CD4-positive, alpha-beta T cell (primary cell): ENCODE results near the gene PSEN1. TPM values are rescaled to one million over a fixed set of nuclear protein-coding genes. Genes with fewer than 3 reads are reported as not detected.

Experiments used
- ATAC-seq: fragments of 200-7000 bp; cut with Tn5 transposase; one replicate; pipeline ENCODE4 v1.10.0; 2022; ENCODE audit warnings: mild to moderate bottlenecking; ENCODE audit not compliant: poor library complexity
- CTCF ChIA-PET: fragments of 350-600 bp; sonication (Branson Sonifier 250); formaldehyde crosslinking; loops from one replicate; lab custom pipeline; 2021; ENCODE audit warnings: antibody characterized with exemption, inconsistent platforms; lab: Charles Lee
- POLR2A ChIA-PET: fragments of 350-600 bp; sonication (Branson Sonifier 250); formaldehyde crosslinking; loops from one replicate; lab custom pipeline; 2021; ENCODE audit warnings: antibody characterized with exemption, inconsistent platforms; lab: Charles Lee
- DNase-seq, 14 experiments: peaks; one replicate each; pipeline ENCODE4 v3.0.0-alpha.2; 2013 to 2020; ENCODE audit warnings: mixed read lengths in 2 of 14
- H3K27ac ChIP-seq, 2 donors: one replicate each; pipeline versions ENCODE4 v1.5.1 to v1.7.0; 2013; ENCODE audit warnings: low read length in 2 of 2, low read depth in 1 of 2, mild to moderate bottlenecking in 1 of 2
- H3K27me3 ChIP-seq, 2 experiments: 1 replicate in 1 of 2; 2 replicates in 1 of 2; pipeline versions ENCODE4 v1.6.1 to v1.7.0; 2013; ENCODE audit warnings: low read length in 2 of 2, control low read depth in 1 of 2, mild to moderate bottlenecking in 1 of 2, moderate library complexity in 1 of 2; ENCODE audit not compliant: insufficient read depth in 2 of 2, control insufficient read depth in 1 of 2
- H3K36me3 ChIP-seq: one replicate; pipeline ENCODE4 v1.6.1; 2013; ENCODE audit warnings: low read length, control low read depth; ENCODE audit not compliant: insufficient read depth
- H3K4me1 ChIP-seq: one replicate; pipeline ENCODE4 v1.6.1; 2013; ENCODE audit warnings: low read length, control low read depth; ENCODE audit not compliant: insufficient read depth
- H3K4me3 ChIP-seq: one replicate; pipeline ENCODE4 v1.5.1; 2013; ENCODE audit warnings: mild to moderate bottlenecking, low read length, moderate library complexity
- H3K9me3 ChIP-seq, 2 experiments: 1 replicate in 1 of 2; 2 replicates in 1 of 2; pipeline versions ENCODE4 v1.6.1 to v1.7.0; 2013; ENCODE audit warnings: low read length in 2 of 2, mild to moderate bottlenecking in 2 of 2, control low read depth in 1 of 2, moderate library complexity in 1 of 2; ENCODE audit not compliant: control insufficient read depth in 1 of 2, insufficient read depth in 1 of 2
- H3K27ac Mint-ChIP-seq: one replicate; pipeline ENCODE4 v1.8.0; 2020; ENCODE audit warnings: mixed read lengths
- H3K27me3 Mint-ChIP-seq: one replicate; pipeline ENCODE4 v1.8.0; 2021; ENCODE audit warnings: mixed read lengths
- H3K36me3 Mint-ChIP-seq: one replicate; pipeline ENCODE4 v1.8.0; 2021; ENCODE audit warnings: low read depth, mixed read lengths
- H3K4me1 Mint-ChIP-seq: one replicate; pipeline ENCODE4 v1.8.0; 2021; ENCODE audit warnings: low read depth, mixed read lengths
- H3K4me3 Mint-ChIP-seq: one replicate; pipeline ENCODE4 v1.8.0; 2020; ENCODE audit warnings: mild to moderate bottlenecking, mixed read lengths
- H3K9me3 Mint-ChIP-seq: one replicate; pipeline ENCODE4 v1.8.0; 2020; ENCODE audit warnings: mixed read lengths
- intact Hi-C, 2 experiments: fragments of 100-400 bp; cut with DNase I in 1 of 2; cut with micrococcal nuclease in 1 of 2; formaldehyde crosslinking; loops; one replicate each; pipeline versions ENCODE4 v1.15.1 to v1.9.0; 2023 to 2025; cut with DNase I, micrococcal nuclease
- total RNA-seq, 174 experiments: library from RNA in 2 of 174; stranded (reverse) in 2 of 174; gene quantifications; one replicate each; pipeline ENCODE4 v1.2.3 and lab custom pipeline; 2021 to 2026
- TF ChIP-seq, protein P1 (sequence below): fragments of 200-600 bp; IDR thresholded peaks from one replicate; pipeline ENCODE4 v1.8.0; 2022; ENCODE audit warnings: antibody characterized with exemption, mild to moderate bottlenecking

PSEN1 gene
- total RNA-seq, 2 experiments from 2014 or later, result 27.1 to 28.3 TPM

DNA sequence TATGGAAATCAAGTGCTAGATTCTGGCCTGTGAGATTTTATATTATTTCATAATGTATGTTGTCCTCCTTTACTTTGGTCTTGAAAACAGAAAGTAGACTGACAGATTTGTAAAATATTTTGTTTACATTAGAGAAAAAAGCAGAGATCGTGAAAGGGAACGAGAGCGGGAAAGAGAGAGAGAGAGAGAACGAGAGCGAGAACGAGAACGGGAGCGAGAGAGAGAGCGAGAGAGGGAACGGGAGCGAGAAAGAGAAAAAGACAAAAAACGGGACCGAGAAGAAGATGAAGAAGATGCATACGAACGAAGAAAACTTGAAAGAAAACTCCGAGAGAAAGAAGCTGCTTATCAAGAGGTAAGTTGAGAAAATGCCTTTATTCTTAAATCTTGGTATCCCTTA is 30.6 kb upstream of the PSEN1 start:
- no peaks in the 10 kb centered on the region for H3K9me3 Mint-ChIP-seq
- peaks cover 94% of the 10 kb centered on the region for H3K36me3 ChIP-seq
- H3K4me1 Mint-ChIP-seq, result peaks cover 3% of the 10 kb centered on the region
- no peaks in the 10 kb centered on the region for H3K27me3 ChIP-seq
- H3K27ac ChIP-seq, result no peak overlapping the region
- intact Hi-C loops, result no loop called here
- ATAC-seq (no peak), DNase-seq (no peak)
- H3K36me3 Mint-ChIP-seq, result peaks cover 93% of the 10 kb centered on the region
- ChIA-PET CTCF (no interaction called here), POLR2A (no interaction called here)
- no peak overlapping the region for H3K4me3 Mint-ChIP-seq
- no peaks in the 10 kb centered on the region for H3K27me3 Mint-ChIP-seq
- no peaks in the 10 kb centered on the region for H3K9me3 ChIP-seq
- TF ChIP-seq, protein P1, sequence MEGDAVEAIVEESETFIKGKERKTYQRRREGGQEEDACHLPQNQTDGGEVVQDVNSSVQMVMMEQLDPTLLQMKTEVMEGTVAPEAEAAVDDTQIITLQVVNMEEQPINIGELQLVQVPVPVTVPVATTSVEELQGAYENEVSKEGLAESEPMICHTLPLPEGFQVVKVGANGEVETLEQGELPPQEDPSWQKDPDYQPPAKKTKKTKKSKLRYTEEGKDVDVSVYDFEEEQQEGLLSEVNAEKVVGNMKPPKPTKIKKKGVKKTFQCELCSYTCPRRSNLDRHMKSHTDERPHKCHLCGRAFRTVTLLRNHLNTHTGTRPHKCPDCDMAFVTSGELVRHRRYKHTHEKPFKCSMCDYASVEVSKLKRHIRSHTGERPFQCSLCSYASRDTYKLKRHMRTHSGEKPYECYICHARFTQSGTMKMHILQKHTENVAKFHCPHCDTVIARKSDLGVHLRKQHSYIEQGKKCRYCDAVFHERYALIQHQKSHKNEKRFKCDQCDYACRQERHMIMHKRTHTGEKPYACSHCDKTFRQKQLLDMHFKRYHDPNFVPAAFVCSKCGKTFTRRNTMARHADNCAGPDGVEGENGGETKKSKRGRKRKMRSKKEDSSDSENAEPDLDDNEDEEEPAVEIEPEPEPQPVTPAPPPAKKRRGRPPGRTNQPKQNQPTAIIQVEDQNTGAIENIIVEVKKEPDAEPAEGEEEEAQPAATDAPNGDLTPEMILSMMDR, result no peak
- no peak overlapping the region for H3K27ac Mint-ChIP-seq
- no peaks in the 10 kb centered on the region for H3K4me1 ChIP-seq
- H3K4me3 ChIP-seq, result no peak overlapping the region

DNA sequence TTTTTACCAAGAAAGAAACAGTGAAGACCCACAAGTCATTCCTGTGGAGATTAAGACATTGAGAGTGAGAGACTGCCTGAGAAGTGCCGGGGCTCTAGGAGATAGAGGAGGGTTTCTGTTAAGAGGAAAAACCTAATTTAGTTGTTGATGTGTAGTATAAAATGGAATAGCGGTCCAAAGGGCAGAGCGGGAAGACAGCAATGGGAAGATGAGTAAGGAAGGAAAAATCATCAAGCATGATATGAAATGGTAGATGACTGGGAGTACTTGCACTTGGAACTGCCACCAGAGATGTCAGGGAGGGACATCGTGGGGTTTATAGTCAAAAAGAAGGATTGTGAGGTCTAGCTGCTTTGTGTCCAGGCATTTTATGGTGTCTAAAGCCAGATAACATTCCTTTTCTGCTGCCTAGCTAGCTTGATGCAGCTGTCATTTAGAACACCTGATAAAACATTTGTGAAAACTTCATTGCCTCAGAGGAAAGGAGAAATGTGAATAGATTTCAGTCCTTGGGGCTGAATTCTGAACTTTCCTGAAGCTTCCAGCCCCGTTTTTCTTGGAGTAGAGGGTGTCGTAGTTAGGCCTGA is 20.1 kb upstream of the PSEN1 start:
- no peak overlapping the region for H3K4me3 ChIP-seq
- no peak for ATAC-seq
- H3K27me3 ChIP-seq, result no peaks in the 10 kb centered on the region
- H3K4me1 ChIP-seq, result no peaks in the 10 kb centered on the region
- POLR2A ChIA-PET, result interaction anchor here (1.0 kb wide), 1 partner anchor 58 kb away, joined by 4 read pairs; the partner anchor contains the start of gene RBM25
- Mint-ChIP-seq H3K36me3 (peaks cover 93% of the 10 kb centered on the region), H3K27me3 (no peaks in the 10 kb centered on the region), H3K9me3 (no peaks in the 10 kb centered on the region), H3K4me3 (no peak overlapping the region), H3K4me1 (peaks cover 14% of the 10 kb centered on the region), H3K27ac (peak overlapping the region; percentile 66)
- TF ChIP-seq, protein P1, result no peak
- peaks cover 86% of the 10 kb centered on the region for H3K36me3 ChIP-seq
- no peak for DNase-seq
- no peak overlapping the region for H3K27ac ChIP-seq
- intact Hi-C loops, result no loop called here
- H3K9me3 ChIP-seq, result no peaks in the 10 kb centered on the region
- CTCF ChIA-PET, result no interaction called here

DNA sequence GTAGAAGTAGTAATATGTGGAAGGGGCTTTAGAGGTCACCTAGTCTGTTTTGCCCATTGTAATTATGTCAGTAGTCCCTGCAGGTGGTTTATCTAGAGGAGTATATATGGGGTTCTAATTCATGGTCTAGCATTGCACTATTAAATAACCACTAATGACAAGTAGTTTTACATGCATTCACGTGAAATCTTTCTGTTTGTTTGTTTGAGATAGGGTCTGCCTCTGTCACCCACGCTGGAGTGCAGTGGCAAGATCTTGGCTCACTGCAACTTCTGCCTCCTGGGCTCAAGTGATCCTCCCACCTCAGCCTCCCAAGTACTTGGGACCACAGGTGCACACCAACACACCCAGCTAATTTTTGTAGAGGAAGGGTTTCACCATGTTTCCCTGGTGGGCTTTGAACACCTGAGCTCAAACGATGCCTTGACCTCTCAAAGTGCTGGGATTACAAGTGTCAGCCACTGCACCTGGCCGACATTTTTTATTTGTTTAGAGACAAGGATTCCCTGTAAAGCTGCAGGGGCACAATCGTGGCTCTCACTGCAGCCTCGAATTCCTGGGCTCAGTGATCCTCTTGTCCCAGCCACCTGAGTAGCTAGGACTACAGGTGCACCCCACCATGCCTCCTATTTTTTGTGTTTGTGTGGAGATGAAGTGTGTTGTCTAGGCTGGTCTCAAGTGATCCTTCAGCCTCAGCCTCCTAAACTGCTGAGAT is 12.0 kb upstream of the PSEN1 start:
- ATAC-seq (no peak), DNase-seq (no peak)
- H3K27ac ChIP-seq, result no peak overlapping the region
- Mint-ChIP-seq H3K36me3 (peaks cover 75% of the 10 kb centered on the region), H3K27ac (peak overlapping the region; percentile 0), H3K27me3 (no peaks in the 10 kb centered on the region), H3K4me3 (no peak overlapping the region), H3K9me3 (no peaks in the 10 kb centered on the region), H3K4me1 (peaks cover 7% of the 10 kb centered on the region)
- TF ChIP-seq, protein P1, result no peak
- H3K9me3 ChIP-seq, result no peaks in the 10 kb centered on the region
- ChIA-PET CTCF (no interaction called here), POLR2A (interaction anchor here (1.7 kb wide), 1 partner anchor 66 kb away, joined by 8 read pairs; the partner anchor contains the start of gene RBM25)
- H3K36me3 ChIP-seq, result peaks cover 40% of the 10 kb centered on the region
- no peaks in the 10 kb centered on the region for H3K27me3 ChIP-seq
- intact Hi-C loops, result no loop called here
- H3K4me3 ChIP-seq, result no peak overlapping the region
- no peaks in the 10 kb centered on the region for H3K4me1 ChIP-seq
